Measurements from ENCODE around the gene MDH1B.

DNA sequence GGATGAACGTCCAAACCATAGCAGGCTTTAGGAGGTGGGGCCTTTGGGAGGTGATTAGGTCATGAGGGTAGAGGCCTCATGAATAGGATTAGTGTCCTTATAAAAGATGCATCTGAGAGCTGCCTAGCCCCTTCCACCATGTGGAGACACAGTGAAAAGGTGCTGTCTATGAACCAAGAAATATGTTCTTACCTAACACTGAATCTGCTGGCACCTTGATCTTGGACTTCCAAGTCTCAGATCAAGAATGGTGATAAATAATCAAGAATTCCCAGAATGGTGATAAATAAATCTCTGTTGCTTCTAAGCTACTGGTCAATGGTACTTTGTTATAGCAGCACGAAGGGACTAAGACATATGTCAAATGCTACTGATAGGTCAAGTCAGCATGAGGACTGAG is 31.8 kb downstream of the MDH1B start:
- TF ChIP-seq, protein P1, sequence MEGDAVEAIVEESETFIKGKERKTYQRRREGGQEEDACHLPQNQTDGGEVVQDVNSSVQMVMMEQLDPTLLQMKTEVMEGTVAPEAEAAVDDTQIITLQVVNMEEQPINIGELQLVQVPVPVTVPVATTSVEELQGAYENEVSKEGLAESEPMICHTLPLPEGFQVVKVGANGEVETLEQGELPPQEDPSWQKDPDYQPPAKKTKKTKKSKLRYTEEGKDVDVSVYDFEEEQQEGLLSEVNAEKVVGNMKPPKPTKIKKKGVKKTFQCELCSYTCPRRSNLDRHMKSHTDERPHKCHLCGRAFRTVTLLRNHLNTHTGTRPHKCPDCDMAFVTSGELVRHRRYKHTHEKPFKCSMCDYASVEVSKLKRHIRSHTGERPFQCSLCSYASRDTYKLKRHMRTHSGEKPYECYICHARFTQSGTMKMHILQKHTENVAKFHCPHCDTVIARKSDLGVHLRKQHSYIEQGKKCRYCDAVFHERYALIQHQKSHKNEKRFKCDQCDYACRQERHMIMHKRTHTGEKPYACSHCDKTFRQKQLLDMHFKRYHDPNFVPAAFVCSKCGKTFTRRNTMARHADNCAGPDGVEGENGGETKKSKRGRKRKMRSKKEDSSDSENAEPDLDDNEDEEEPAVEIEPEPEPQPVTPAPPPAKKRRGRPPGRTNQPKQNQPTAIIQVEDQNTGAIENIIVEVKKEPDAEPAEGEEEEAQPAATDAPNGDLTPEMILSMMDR (conservative IDR thresholded peaks at IDR 0.05; ENCODE audit: low read length) = no peak
- no peak for TF ChIP-seq EZH2phosphoT487 (IDR thresholded peaks at IDR 0.05; ENCODE audit: borderline replicate concordance, low read depth, low read length)
